K562 (cell line): ENCODE data around the gene VARS1. TPM values are rescaled to one million over a fixed set of nuclear protein-coding genes. Genes with fewer than 3 reads are reported as not detected.

Source experiments
- BHLHE40 ChIP-seq: IDR thresholded peaks from 2 replicates; pipeline ENCODE4 v1.6.1; 2011; ENCODE audit warnings: low read length, improper control_type of control experiment
- CCNT2 ChIP-seq: IDR thresholded peaks from 2 replicates; pipeline ENCODE4 v1.6.1; 2011; ENCODE audit warnings: borderline replicate concordance, low read depth, mild to moderate bottlenecking, moderate library complexity, mixed read lengths, low read length; ENCODE audit not compliant: insufficient read length; ENCODE audit errors: extremely low read depth
- FOXP1 ChIP-seq: sonication (generic); formaldehyde crosslinking; IDR thresholded peaks from 2 replicates; pipeline ENCODE4 v1.8.0; 2022; ENCODE audit warnings: mild to moderate bottlenecking, missing genetic modification reagents
- NCOA1 ChIP-seq: fragments of 450-650 bp; IDR thresholded peaks from 2 replicates; pipeline ENCODE4 v1.6.1; 2016; ENCODE audit warnings: low read depth
- NCOR1 ChIP-seq: fragments of 450-650 bp; IDR thresholded peaks from 2 replicates; pipeline ENCODE4 v1.6.1; 2016; ENCODE audit warnings: mild to moderate bottlenecking, moderate library complexity
- NUFIP1 ChIP-seq: fragments of 450-650 bp; IDR thresholded peaks from 2 replicates; pipeline ENCODE4 v1.6.1; 2018; ENCODE audit not compliant: partially characterized antibody
- PPARD ChIP-seq: fragments of 250-450 bp; sonication (Bioruptor Pico); IDR thresholded peaks from 2 replicates; pipeline ENCODE4 v1.8.0; 2022; ENCODE audit warnings: inconsistent platforms, mild to moderate bottlenecking, moderate library complexity
- RBBP5 ChIP-seq: fragments of 200-600 bp; sonication (generic); IDR thresholded peaks from 2 replicates; pipeline ENCODE4 v1.6.1; 2012; ENCODE audit warnings: borderline replicate concordance, mild to moderate bottlenecking, low read length, control low read depth, inconsistent platforms; ENCODE audit not compliant: insufficient read depth, poor library complexity, severe bottlenecking
- REST ChIP-seq, 2 experiments: fragments of 450-650 bp; formaldehyde crosslinking in 1 of 2; IDR thresholded peaks; 2 replicates each; pipeline versions ENCODE4 v1.4.0 to v1.6.1; 2014 to 2020; ENCODE audit warnings: mild to moderate bottlenecking in 2 of 2, borderline replicate concordance in 1 of 2, low read depth in 1 of 2
- SPI1 ChIP-seq: IDR thresholded peaks from 2 replicates; pipeline ENCODE4 v1.6.1; 2011; ENCODE audit warnings: low read depth, low read length, control low read depth, borderline replicate concordance
- ZNF217 ChIP-seq: sonication (generic); formaldehyde crosslinking; IDR thresholded peaks from 2 replicates; pipeline ENCODE4 v1.8.0; 2022; ENCODE audit warnings: mild to moderate bottlenecking, missing genetic modification reagents
- ZNF316 ChIP-seq: fragments of 450-650 bp; IDR thresholded peaks from 2 replicates; pipeline ENCODE4 v1.6.1; 2016
- polyA plus RNA-seq, 8 experiments: library from polyadenylated mRNA; depleted of rRNA in 4 of 8; stranded (reverse) in 5 of 8; unstranded in 3 of 8; fragments of >200 nt; fragmentation: Nextera tagmentation in 2 of 8; fragmentation: Illumina TruSeq in 1 of 8; extraction: Ambion mirVana in 2 of 8; extraction: Trizol in 1 of 8; gene quantifications; 2 replicates each; pipeline versions ENCODE4 v1.2.1 to v1.2.3, GENCODE V29; 2011 to 2014; ENCODE audit warnings: inconsistent platforms in 1 of 8, missing spikeins in 1 of 8
- total RNA-seq, 7 experiments: library from RNA; depleted of rRNA in 6 of 7; stranded (reverse); fragments of >200 nt in 6 of 7; fragmentation: Illumina TruSeq in 2 of 7; extraction: Trizol in 2 of 7; gene quantifications; 2 replicates each; pipeline versions ENCODE4 v1.2.1 to v1.2.3, GENCODE V29; 2011 to 2021; ENCODE audit warnings: low replicate concordance in 1 of 7
- TF ChIP-seq, protein P1 (sequence below): sonication (generic); formaldehyde crosslinking; IDR thresholded peaks from 2 replicates; pipeline ENCODE4 v1.9.0; 2022; ENCODE audit warnings: mild to moderate bottlenecking, missing genetic modification reagents
- TF ChIP-seq, protein P2 (sequence below): sonication (generic); formaldehyde crosslinking; IDR thresholded peaks from 2 replicates; pipeline ENCODE4 v1.8.1; 2023; ENCODE audit warnings: mild to moderate bottlenecking, missing genetic modification reagents, moderate library complexity
- TF ChIP-seq, protein P3 (sequence below): sonication (generic); formaldehyde crosslinking; IDR thresholded peaks from 2 replicates; pipeline ENCODE4 v1.8.0; 2022; ENCODE audit warnings: missing genetic modification reagents, mild to moderate bottlenecking, borderline replicate concordance

The VARS1 gene
- total and polyA plus RNA-seq, 9 of the 15 experiments (the other 6 are each of a cell fraction or from before 2014, with no cell fraction given): 2.9 to 488 (median 130) TPM

- TF ChIP-seq, protein P1, sequence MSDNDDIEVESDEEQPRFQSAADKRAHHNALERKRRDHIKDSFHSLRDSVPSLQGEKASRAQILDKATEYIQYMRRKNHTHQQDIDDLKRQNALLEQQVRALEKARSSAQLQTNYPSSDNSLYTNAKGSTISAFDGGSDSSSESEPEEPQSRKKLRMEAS (CRISPR knock-in tag): no peak
- peak; percentile 30 for TF ChIP-seq ZNF316
- no peak for TF ChIP-seq NCOR1
- TF ChIP-seq CCNT2: no peak
- no peak for TF ChIP-seq REST (IDR thresholded peaks at IDR 0.05; ENCODE audit: borderline replicate concordance)
- TF ChIP-seq REST (CRISPR knock-in tag; IDR thresholded peaks at IDR 0.05; ENCODE audit: low read depth): 0 out of 2 replicates have a peak, but pooled peaks have one; percentile 33
- TF ChIP-seq, protein P2, sequence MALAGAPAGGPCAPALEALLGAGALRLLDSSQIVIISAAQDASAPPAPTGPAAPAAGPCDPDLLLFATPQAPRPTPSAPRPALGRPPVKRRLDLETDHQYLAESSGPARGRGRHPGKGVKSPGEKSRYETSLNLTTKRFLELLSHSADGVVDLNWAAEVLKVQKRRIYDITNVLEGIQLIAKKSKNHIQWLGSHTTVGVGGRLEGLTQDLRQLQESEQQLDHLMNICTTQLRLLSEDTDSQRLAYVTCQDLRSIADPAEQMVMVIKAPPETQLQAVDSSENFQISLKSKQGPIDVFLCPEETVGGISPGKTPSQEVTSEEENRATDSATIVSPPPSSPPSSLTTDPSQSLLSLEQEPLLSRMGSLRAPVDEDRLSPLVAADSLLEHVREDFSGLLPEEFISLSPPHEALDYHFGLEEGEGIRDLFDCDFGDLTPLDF: 0 out of 2 replicates have a peak, but pooled peaks have one; percentile 7
- peak; percentile 60; the same call in 1 of the 2 replicates for TF ChIP-seq NCOA1
- no peak for TF ChIP-seq FOXP1
- TF ChIP-seq BHLHE40: peak; percentile 4; the same call in 1 of the 2 replicates
- peak; percentile 41 for TF ChIP-seq NUFIP1
- 0 out of 2 replicates have a peak, but pooled peaks have one; percentile 55 for TF ChIP-seq ZNF217 (CRISPR knock-in tag)
- TF ChIP-seq, protein P3, sequence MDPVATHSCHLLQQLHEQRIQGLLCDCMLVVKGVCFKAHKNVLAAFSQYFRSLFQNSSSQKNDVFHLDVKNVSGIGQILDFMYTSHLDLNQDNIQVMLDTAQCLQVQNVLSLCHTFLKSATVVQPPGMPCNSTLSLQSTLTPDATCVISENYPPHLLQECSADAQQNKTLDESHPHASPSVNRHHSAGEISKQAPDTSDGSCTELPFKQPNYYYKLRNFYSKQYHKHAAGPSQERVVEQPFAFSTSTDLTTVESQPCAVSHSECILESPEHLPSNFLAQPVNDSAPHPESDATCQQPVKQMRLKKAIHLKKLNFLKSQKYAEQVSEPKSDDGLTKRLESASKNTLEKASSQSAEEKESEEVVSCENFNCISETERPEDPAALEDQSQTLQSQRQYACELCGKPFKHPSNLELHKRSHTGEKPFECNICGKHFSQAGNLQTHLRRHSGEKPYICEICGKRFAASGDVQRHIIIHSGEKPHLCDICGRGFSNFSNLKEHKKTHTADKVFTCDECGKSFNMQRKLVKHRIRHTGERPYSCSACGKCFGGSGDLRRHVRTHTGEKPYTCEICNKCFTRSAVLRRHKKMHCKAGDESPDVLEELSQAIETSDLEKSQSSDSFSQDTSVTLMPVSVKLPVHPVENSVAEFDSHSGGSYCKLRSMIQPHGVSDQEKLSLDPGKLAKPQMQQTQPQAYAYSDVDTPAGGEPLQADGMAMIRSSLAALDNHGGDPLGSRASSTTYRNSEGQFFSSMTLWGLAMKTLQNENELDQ (CRISPR knock-in tag): no peak
- no peak for TF ChIP-seq PPARD (CRISPR knock-in tag)
- no peak for TF ChIP-seq SPI1
- TF ChIP-seq RBBP5: no peak
These were observed 511 bp downstream of the VARS1 start (continued) for GRCh38 chr6:31794866-31795615.
